ENCODE data around the gene BRD4.

The BRD4 gene

GRCh38 chr19:15187026-15188007, 145.0 kb downstream of the BRD4 start:
- no peak for DNase-seq

All from activated CD4-positive, alpha-beta T cell treated with anti-CD3 and anti-CD28 coated beads for 1 hour (primary cell).